Naive thymus-derived CD4-positive, alpha-beta T cell (primary cell): Measurements from ENCODE around the gene IL6ST. TPM values are rescaled to one million over a fixed set of nuclear protein-coding genes. Genes with fewer than 3 reads are reported as not detected.
A peak's percentile ranks its signal among the peaks of the same experiment; 100 is the strongest.

Source experiments
- ATAC-seq: fragments of 150-1000 bp; cut with Tn5 transposase; 2 replicates; pipeline ENCODE4 v1.10.0; 2021; ENCODE audit warnings: mild to moderate bottlenecking, moderate library complexity
- CTCF ChIA-PET: fragments of 350-600 bp; sonication (Branson Sonifier 250); formaldehyde crosslinking; loops from one replicate; lab custom pipeline; 2021; ENCODE audit warnings: antibody characterized with exemption; lab: Charles Lee
- POLR2A ChIA-PET: fragments of 350-600 bp; sonication (Branson Sonifier 250); formaldehyde crosslinking; loops from one replicate; lab custom pipeline; 2021; ENCODE audit warnings: antibody characterized with exemption, inconsistent platforms; lab: Charles Lee
- DNase-seq, 9 donors: peaks; one replicate each; pipeline versions ENCODE4 v3.0.0 to v3.0.0-alpha.2; 2020 to 2022; ENCODE audit warnings: mixed read lengths in 1 of 9
- H3K27ac ChIP-seq: one replicate; pipeline ENCODE4 v1.7.0; 2013; ENCODE audit warnings: mild to moderate bottlenecking, low read depth, low read length, moderate library complexity
- H3K27me3 ChIP-seq, 2 donors: one replicate each; pipeline ENCODE4 v1.7.0; 2013; ENCODE audit warnings: low read length in 2 of 2, mild to moderate bottlenecking in 2 of 2, moderate library complexity in 2 of 2; ENCODE audit not compliant: control insufficient read depth in 2 of 2, insufficient read depth in 2 of 2
- H3K36me3 ChIP-seq, 3 experiments: 1 replicate in 2 of 3; 2 replicates in 1 of 3; pipeline ENCODE4 v1.7.0; 2013; ENCODE audit warnings: low read length in 3 of 3, mild to moderate bottlenecking in 3 of 3, moderate library complexity in 1 of 3; ENCODE audit not compliant: insufficient read depth in 3 of 3, control insufficient read depth in 2 of 3
- H3K4me1 ChIP-seq, 2 donors: one replicate each; pipeline ENCODE4 v1.7.0; 2013; ENCODE audit warnings: low read length in 2 of 2, mild to moderate bottlenecking in 2 of 2, moderate library complexity in 1 of 2; ENCODE audit not compliant: control insufficient read depth in 2 of 2, insufficient read depth in 2 of 2
- H3K4me3 ChIP-seq: 2 replicates; pipeline ENCODE4 v1.7.0; 2013; ENCODE audit warnings: mild to moderate bottlenecking, low read length
- H3K9me3 ChIP-seq, 3 experiments: 1 replicate in 2 of 3; 2 replicates in 1 of 3; pipeline ENCODE4 v1.7.0; 2013; ENCODE audit warnings: low read length in 3 of 3; ENCODE audit not compliant: control insufficient read depth in 2 of 3
- H3K27ac Mint-ChIP-seq, 9 donors: one replicate each; pipeline ENCODE4 v1.8.0; 2020 to 2022; ENCODE audit warnings: mixed read lengths in 9 of 9, mild to moderate bottlenecking in 8 of 9, moderate library complexity in 5 of 9, inconsistent platforms in 2 of 9
- H3K27me3 Mint-ChIP-seq, 5 donors: one replicate each; pipeline ENCODE4 v1.8.0; 2021 to 2022; ENCODE audit warnings: mixed read lengths in 5 of 5, mild to moderate bottlenecking in 1 of 5
- H3K36me3 Mint-ChIP-seq, 5 donors: one replicate each; pipeline ENCODE4 v1.8.0; 2020 to 2022; ENCODE audit warnings: mixed read lengths in 5 of 5, mild to moderate bottlenecking in 3 of 5, inconsistent platforms in 1 of 5
- H3K4me1 Mint-ChIP-seq, 7 donors: one replicate each; pipeline ENCODE4 v1.8.0; 2020 to 2022; ENCODE audit warnings: mixed read lengths in 7 of 7, mild to moderate bottlenecking in 3 of 7, inconsistent platforms in 1 of 7
- H3K4me3 Mint-ChIP-seq, 10 donors: one replicate each; pipeline ENCODE4 v1.8.0; 2020 to 2022; ENCODE audit warnings: mild to moderate bottlenecking in 10 of 10, mixed read lengths in 10 of 10, moderate library complexity in 6 of 10, inconsistent platforms in 2 of 10
- H3K9me3 Mint-ChIP-seq, 11 donors: one replicate each; pipeline ENCODE4 v1.8.0; 2020 to 2022; ENCODE audit warnings: mixed read lengths in 11 of 11, mild to moderate bottlenecking in 4 of 11, inconsistent platforms in 1 of 11, moderate library complexity in 1 of 11
- intact Hi-C, 2 donors: fragments of 100-400 bp; cut with micrococcal nuclease; formaldehyde crosslinking; loops; one replicate each; pipeline ENCODE4 v1.15.1; 2023
- polyA plus RNA-seq, 2 donors: library from polyadenylated mRNA; unstranded; fragments of 300-500 nt; fragmentation: Illumina TruSeq; gene quantifications; one replicate each; pipeline ENCODE4 v1.2.3, GENCODE V29; 2021
- total RNA-seq, 6 experiments: library from RNA in 5 of 6; stranded (reverse) in 5 of 6; gene quantifications; 1 replicate in 5 of 6; 2 replicates in 1 of 6; pipeline ENCODE4 v1.2.3 and lab custom pipeline; 2021 to 2026

IL6ST gene
- total and polyA plus RNA-seq, 7 experiments from 2014 or later = 101 to 372 (median 225) TPM

DNA sequence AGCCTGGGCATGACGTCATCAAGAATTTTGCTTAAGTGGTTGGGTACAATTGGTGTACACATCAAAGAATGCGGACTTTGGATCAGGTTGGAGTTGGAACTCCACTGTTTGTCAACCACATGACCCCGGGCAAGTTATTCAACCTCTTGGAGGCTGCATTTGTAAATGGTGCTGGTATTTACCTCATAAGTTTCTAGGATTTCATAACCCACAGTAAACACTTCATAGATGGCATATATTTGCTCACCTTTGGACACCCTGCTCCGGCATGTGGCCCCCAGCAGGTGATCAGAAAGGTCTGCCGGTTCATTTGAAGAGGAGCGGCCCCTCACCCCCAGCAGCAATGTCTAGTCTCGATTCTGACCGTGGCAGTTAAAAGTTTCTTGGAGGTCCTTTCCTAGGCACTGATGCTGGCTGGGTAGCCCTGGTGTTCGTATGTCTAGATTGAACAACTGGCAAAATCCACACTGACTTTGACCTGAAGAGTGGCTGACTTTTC lies 60.6 kb downstream of the IL6ST start:
- no peaks in the 10 kb centered on the region for H3K27me3 ChIP-seq
- DNase-seq (peak in 1 of 9 donors; percentile 20), ATAC-seq (no peak)
- H3K4me3 ChIP-seq = no peak overlapping the region
- H3K4me1 ChIP-seq = no peaks in the 10 kb centered on the region
- no peaks in the 10 kb centered on the region for H3K9me3 ChIP-seq
- CTCF ChIA-PET = interaction anchor here (1.2 to 4.4 kb wide), 3 partner anchors 37 to 335 kb away, joined by 3 to 56 read pairs (median 4); no protein-coding TSS in a partner anchor
- intact Hi-C loops = loop anchor here (10.0 kb wide), 2 partner anchors 541 to 609 kb away; no protein-coding TSS in a partner anchor
- POLR2A ChIA-PET = no interaction called here
- Mint-ChIP-seq H3K4me1 (peaks cover 0 to 25% (median 17%) of the 10 kb centered on the region in 7 donors), H3K4me3 (peak overlapping the region in 1 of 10 donors; percentile 47), H3K36me3 (peaks cover 0 to 14% (median 9%) of the 10 kb centered on the region in 5 donors), H3K9me3 (peaks cover 0 to 4% (median 0%) of the 10 kb centered on the region in 11 donors), H3K27ac (peak overlapping the region in 5 of 9 donors; percentile 33 to 76 (median 64)), H3K27me3 (no peaks in the 10 kb centered on the region)
- H3K27ac ChIP-seq = no peak overlapping the region
- peaks cover 0 to 5% (median 0%) of the 10 kb centered on the region in 3 experiments for H3K36me3 ChIP-seq

DNA sequence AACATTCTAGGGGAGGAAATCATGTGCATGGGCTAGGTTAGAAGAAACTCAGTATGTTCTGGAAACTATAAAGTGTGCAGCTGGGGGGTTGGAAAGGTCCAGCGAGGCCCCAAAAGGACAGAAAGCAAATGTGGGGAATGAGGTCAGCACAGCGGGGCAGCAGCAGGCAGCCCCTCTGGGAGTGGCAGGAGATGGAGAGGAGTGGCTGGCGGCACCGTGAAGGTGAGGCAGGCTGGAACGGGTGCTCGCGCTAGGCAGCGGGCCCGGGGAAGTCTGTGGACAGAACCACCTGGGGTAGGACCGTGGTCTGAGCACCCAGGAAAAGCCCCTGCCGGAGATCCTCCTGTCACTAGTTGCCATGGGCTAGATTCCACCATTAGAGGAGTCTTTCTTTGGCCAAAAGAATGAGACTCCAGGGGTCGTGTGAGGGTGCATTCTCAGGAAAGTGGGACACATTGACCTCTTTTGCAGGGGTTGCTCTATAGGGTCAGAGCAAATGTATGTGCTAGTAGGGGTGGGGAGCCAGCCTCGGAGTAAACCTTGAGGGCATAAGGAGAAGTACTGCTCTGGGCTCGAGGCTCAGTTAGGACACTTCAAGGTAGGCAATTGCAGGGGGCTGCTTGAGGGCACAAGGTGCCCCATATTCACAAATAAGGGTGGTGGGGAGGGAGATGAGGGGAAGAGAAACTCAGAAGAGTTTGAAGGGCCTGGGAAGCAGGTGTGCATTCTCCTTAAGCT lies 61.2 kb downstream of the IL6ST start:
- Mint-ChIP-seq H3K27me3 (no peaks in the 10 kb centered on the region), H3K9me3 (peaks cover 0 to 4% (median 0%) of the 10 kb centered on the region in 11 donors), H3K36me3 (peaks cover 0 to 10% (median 6%) of the 10 kb centered on the region in 5 donors), H3K4me1 (peaks cover 0 to 25% (median 17%) of the 10 kb centered on the region in 7 donors), H3K27ac (peak overlapping the region in 8 of 9 donors; percentile 28 to 77 (median 66)), H3K4me3 (peak overlapping the region in 2 of 10 donors; percentile 47 to 48)
- DNase-seq (no peak), ATAC-seq (no peak)
- ChIA-PET CTCF (interaction anchor here (1.1 to 1.4 kb wide), 3 partner anchors 37 to 336 kb away, joined by 3 to 4 read pairs (median 3); no protein-coding TSS in a partner anchor), POLR2A (no interaction called here)
- Histone ChIP-seq H3K9me3 (no peaks in the 10 kb centered on the region), H3K4me1 (no peaks in the 10 kb centered on the region), H3K36me3 (no peaks in the 10 kb centered on the region), H3K27ac (no peak overlapping the region), H3K4me3 (no peak overlapping the region), H3K27me3 (no peaks in the 10 kb centered on the region)
- intact Hi-C loops = loop anchor here (10.0 kb wide), 2 partner anchors 541 to 609 kb away; no protein-coding TSS in a partner anchor

DNA sequence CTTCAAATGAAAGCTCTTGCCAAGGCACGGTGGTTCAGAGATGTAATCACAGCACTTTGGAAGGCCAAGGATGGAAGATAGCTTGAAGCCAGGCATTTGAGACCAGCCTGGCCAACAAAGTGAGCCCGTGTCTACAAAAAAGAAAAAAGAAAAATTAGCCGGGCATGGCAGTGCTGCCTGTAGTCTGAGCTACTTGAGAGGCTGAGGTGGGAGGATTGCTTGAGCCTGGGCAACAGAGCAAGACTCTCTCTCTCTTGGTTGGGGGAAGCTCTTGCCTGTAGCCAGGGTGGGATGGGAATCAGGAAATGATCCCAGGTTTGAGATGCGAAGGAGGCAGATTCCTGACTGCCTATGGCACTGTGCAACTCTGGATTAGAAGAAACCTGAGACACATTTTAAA lies 62.1 kb downstream of the IL6ST start:
- CTCF ChIA-PET = interaction anchor here (0.5 to 1.1 kb wide), 4 partner anchors 30 to 1566 kb away, joined by 3 to 6 read pairs (median 4); no protein-coding TSS in a partner anchor
- H3K36me3 Mint-ChIP-seq = peaks cover 0 to 5% (median 1%) of the 10 kb centered on the region in 5 donors
- POLR2A ChIA-PET = interaction anchor here (1.5 kb wide), 1 partner anchor 9 kb away, joined by 4 read pairs; no protein-coding TSS in a partner anchor
- Histone ChIP-seq H3K9me3 (no peaks in the 10 kb centered on the region), H3K36me3 (no peaks in the 10 kb centered on the region), H3K4me3 (no peak overlapping the region), H3K27me3 (no peaks in the 10 kb centered on the region), H3K4me1 (no peaks in the 10 kb centered on the region), H3K27ac (no peak overlapping the region)
- intact Hi-C loops = loop anchor here (10.0 kb wide), 2 partner anchors 542 to 608 kb away; no protein-coding TSS in a partner anchor
- DNase-seq = no peak
- H3K9me3 Mint-ChIP-seq = peaks cover 0 to 4% (median 0%) of the 10 kb centered on the region in 11 donors
- H3K4me3 Mint-ChIP-seq = no peak overlapping the region
- no peak for ATAC-seq
- H3K27ac Mint-ChIP-seq = peak overlapping the region in 5 of 9 donors; percentile 50 to 77 (median 64)
- peaks cover 0 to 18% (median 11%) of the 10 kb centered on the region in 7 donors for H3K4me1 Mint-ChIP-seq
- H3K27me3 Mint-ChIP-seq = no peaks in the 10 kb centered on the region

DNA sequence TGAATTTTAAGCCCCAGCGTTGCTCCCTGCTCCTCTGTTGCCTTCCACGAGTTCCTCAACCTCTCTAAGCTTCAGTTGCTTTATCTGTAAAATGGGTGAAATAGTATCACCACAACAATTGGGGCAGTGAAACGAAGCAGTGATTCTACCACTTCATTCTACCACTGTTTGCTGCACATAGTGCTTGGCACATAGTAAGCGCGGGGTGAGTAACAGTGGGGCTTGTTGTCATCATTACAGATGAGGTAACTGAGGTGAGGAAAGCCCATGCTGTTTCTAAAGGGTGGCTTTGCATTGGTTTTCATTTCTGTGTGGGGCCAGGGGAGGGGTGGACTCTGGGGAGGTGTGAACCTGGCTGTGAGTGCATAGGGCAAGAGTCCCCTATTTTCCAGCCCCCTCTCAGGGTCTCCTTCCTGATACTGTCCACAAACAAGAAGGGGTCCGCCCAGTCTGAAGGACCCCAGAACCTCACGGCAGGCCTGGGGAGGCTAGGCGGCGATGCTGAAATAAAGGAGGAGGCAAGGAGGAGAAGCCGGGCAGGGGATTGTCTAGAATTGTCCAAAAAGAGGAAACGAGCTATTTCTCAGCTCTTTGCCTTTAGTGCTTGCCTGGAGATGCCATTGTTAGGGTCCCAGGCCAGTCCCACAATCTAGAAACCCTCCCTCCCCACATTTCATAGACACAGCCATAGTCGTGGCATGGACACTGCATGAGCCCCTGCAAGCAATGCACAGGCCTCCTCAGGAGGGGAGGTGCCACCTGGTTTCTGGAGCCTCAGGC lies 65.6 kb downstream of the IL6ST start:
- ATAC-seq = no peak
- H3K36me3 ChIP-seq = no peaks in the 10 kb centered on the region

DNA sequence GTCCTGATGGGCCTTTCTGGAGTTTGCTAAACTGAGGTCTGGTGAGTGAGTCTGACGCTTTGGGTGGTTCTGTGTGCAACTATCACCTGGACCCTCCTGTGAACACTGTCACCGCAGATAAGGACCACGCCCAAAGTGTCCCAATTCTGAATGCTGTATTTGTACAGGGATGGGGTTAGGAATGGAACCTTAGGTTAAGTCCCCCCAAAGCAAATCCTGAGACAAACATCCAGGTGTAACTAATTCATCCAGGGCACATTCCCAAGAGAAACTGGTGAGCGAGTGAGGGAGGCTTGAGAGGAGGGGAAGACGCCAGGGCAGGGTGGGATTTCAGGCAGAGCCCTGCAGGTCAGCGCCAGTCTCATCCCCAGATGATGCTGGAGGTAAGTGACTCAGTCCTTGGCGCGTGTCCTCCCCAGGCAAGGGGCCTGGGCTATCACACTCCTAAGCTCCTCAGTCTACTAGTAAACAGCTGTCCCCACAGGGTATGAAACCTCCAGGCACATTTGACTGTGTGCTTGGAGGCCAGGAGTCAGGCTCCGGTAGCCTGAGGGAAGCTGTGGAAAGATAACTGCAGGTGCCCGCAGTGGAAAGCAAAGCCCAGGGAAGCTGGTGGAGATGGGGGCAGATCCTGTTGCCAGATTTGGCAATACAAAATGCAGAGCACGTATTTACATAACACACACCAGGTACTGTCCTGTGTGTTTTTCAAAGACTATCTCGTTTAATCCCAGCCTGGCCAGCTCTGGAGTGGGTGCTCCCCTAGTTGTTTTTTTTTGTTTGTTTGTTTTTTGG lies 66.7 kb downstream of the IL6ST start:
- intact Hi-C loops = no loop called here
- Histone ChIP-seq H3K9me3 (no peaks in the 10 kb centered on the region), H3K27me3 (no peaks in the 10 kb centered on the region), H3K36me3 (no peaks in the 10 kb centered on the region), H3K4me3 (no peak overlapping the region), H3K4me1 (peaks cover 7 to 9% of the 10 kb centered on the region in 2 donors), H3K27ac (no peak overlapping the region)
- CTCF ChIA-PET = no interaction called here
- ATAC-seq (no peak), DNase-seq (no peak)
- POLR2A ChIA-PET = interaction anchor here (0.5 kb wide), 1 partner anchor 971 kb away, joined by 3 read pairs; no protein-coding TSS in a partner anchor
- H3K4me3 Mint-ChIP-seq = no peak overlapping the region
- H3K36me3 Mint-ChIP-seq = no peaks in the 10 kb centered on the region
- H3K9me3 Mint-ChIP-seq = peaks cover 0 to 6% (median 0%) of the 10 kb centered on the region in 11 donors
- no peaks in the 10 kb centered on the region for H3K27me3 Mint-ChIP-seq
- H3K27ac Mint-ChIP-seq = no peak overlapping the region
- peaks cover 9 to 16% (median 10%) of the 10 kb centered on the region in 7 donors for H3K4me1 Mint-ChIP-seq

More for the DNA sequence above, 65.6 kb downstream of the IL6ST start:
- ChIA-PET CTCF (no interaction called here), POLR2A (no interaction called here)
- H3K27ac ChIP-seq = no peak overlapping the region
- no peak overlapping the region for H3K4me3 ChIP-seq
- no peaks in the 10 kb centered on the region for H3K27me3 ChIP-seq
- intact Hi-C loops = no loop called here
- no peaks in the 10 kb centered on the region for H3K4me1 ChIP-seq
- H3K4me1 Mint-ChIP-seq = peaks cover 0 to 6% (median 0%) of the 10 kb centered on the region in 7 donors
- H3K4me3 Mint-ChIP-seq = no peak overlapping the region
- H3K9me3 ChIP-seq = no peaks in the 10 kb centered on the region
- peaks cover 0 to 4% (median 0%) of the 10 kb centered on the region in 11 donors for H3K9me3 Mint-ChIP-seq
- H3K27ac Mint-ChIP-seq = no peak overlapping the region
- DNase-seq = no peak
- no peaks in the 10 kb centered on the region for H3K27me3 Mint-ChIP-seq
- peaks cover 0 to 2% (median 0%) of the 10 kb centered on the region in 5 donors for H3K36me3 Mint-ChIP-seq
